ENCODE measurements around the gene CX3CL1. TPM values are rescaled to one million over a fixed set of nuclear protein-coding genes. Genes with fewer than 3 reads are reported as not detected.

CX3CL1 gene
- total RNA-seq, 1 experiment from 2014 or later = 0.85 TPM

Other genes with a start within 250 kb of the CX3CL1 start
- gene PSME3IP1, start 186.5 kb upstream of the CX3CL1 start, total RNA-seq (2014; rRNA removed; shearing (Covaris generic)) = 104 and 139 TPM in 2 replicates
- 25.1 and 28.6 TPM in 2 replicates for gene RSPRY1, start 186.2 kb upstream of the CX3CL1 start, total RNA-seq (2014; rRNA removed; shearing (Covaris generic))
- 98.4 and 100 TPM in 2 replicates for gene ARL2BP, start 127.2 kb upstream of the CX3CL1 start, total RNA-seq (2014; rRNA removed; shearing (Covaris generic))
- gene PLLP, start 87.8 kb upstream of the CX3CL1 start, total RNA-seq (2014; rRNA removed; shearing (Covaris generic)) = 0.17 TPM in 1 of 2 replicates, not detected in the other
- not detected in 2 replicates for gene CCL22, start 13.7 kb upstream of the CX3CL1 start, total RNA-seq (2014; rRNA removed; shearing (Covaris generic))
- not detected in 2 replicates for gene CCL17, start 32.3 kb downstream of the CX3CL1 start, total RNA-seq (2014; rRNA removed; shearing (Covaris generic))
- 88.4 and 96.4 TPM in 2 replicates for gene CIAPIN1, start 74.9 kb downstream of the CX3CL1 start, total RNA-seq (2014; rRNA removed; shearing (Covaris generic))
- gene COQ9, start 75.0 kb downstream of the CX3CL1 start, total RNA-seq (2014; rRNA removed; shearing (Covaris generic)) = 67.6 and 76.9 TPM in 2 replicates
- 201 and 244 TPM in 2 replicates for gene POLR2C, start 90.2 kb downstream of the CX3CL1 start, total RNA-seq (2014; rRNA removed; shearing (Covaris generic))
- 15.5 and 25.4 TPM in 2 replicates for gene DOK4, start 114.0 kb downstream of the CX3CL1 start, total RNA-seq (2014; rRNA removed; shearing (Covaris generic))
- 5.8 and 10.2 TPM in 2 replicates for gene CCDC102A, start 164.1 kb downstream of the CX3CL1 start, total RNA-seq (2014; rRNA removed; shearing (Covaris generic))
- not detected in 2 replicates for gene ADGRG5, start 170.2 kb downstream of the CX3CL1 start, total RNA-seq (2014; rRNA removed; shearing (Covaris generic))